ENCODE measurements around the gene SLC4A5. TPM values are rescaled to one million over a fixed set of nuclear protein-coding genes. Genes with fewer than 3 reads are reported as not detected.

The SLC4A5 gene
- total RNA-seq, 5 donors from 2014 or later (not counting 1 experiment from before 2014, with no cell fraction given): 10.1 to 19.3 (median 14.6) TPM

GRCh38 chr2:74226648-74227213 lies 116.5 kb downstream of the SLC4A5 start:
- CTCF ChIA-PET: interaction anchor here in 1 of 2 donors (1.1 kb wide), 1 partner anchor 16 kb away, joined by 6 read pairs; no protein-coding TSS in a partner anchor
- Mint-ChIP-seq H3K4me3 (no peak overlapping the region), H3K27ac (no peak overlapping the region), H3K27me3 (no peaks in the 10 kb centered on the region), H3K4me1 (no peaks in the 10 kb centered on the region), H3K9me3 (no peaks in the 10 kb centered on the region), H3K36me3 (peaks cover 11% of the 10 kb centered on the region)
- no peak overlapping the region for H3K4me3 ChIP-seq (ENCODE audit: control insufficient read depth in 1 of 2, extremely low read depth in 1 of 2, low read length in 1 of 2)
- H3K36me3 ChIP-seq (ENCODE audit: control insufficient read depth in 2 of 2, extremely low read depth in 1 of 2, insufficient read depth in 1 of 2, low read length in 1 of 2): peaks cover 0 to 3% of the 10 kb centered on the region in 2 donors
- DNase-seq: no peak
- H3K27ac ChIP-seq (ENCODE audit: low read length): no peak overlapping the region
- H3K9me3 ChIP-seq: no peaks in the 10 kb centered on the region
- 95% methylated on average over 16 of the region's 21 CpGs for WGBS (ENCODE audit: insufficient coverage)
- ATAC-seq (replicated peaks in 1 of 4): no peak
- peaks cover 0 to 8% of the 10 kb centered on the region in 2 experiments for H3K27me3 ChIP-seq (replicated peaks in 1 of 2; ENCODE audit: control insufficient read depth in 2 of 2, extremely low read depth in 1 of 2, insufficient read depth in 2 of 2, low read length in 1 of 2)
- H3K4me1 ChIP-seq (ENCODE audit: control insufficient read depth in 1 of 2, extremely low read depth in 1 of 2, insufficient read depth in 2 of 2, low read length in 2 of 2): no peaks in the 10 kb centered on the region
- POLR2A ChIA-PET: no interaction called here

GRCh38 chr2:74225698-74226459 lies 117.3 kb downstream of the SLC4A5 start:
- DNase-seq: no peak
- Histone ChIP-seq H3K4me1 (ENCODE audit: control insufficient read depth in 1 of 2, extremely low read depth in 1 of 2, insufficient read depth in 2 of 2, low read length in 2 of 2) (no peaks in the 10 kb centered on the region), H3K27me3 (replicated peaks in 1 of 2; ENCODE audit: control insufficient read depth in 2 of 2, extremely low read depth in 1 of 2, insufficient read depth in 2 of 2, low read length in 1 of 2) (no peaks in the 10 kb centered on the region), H3K4me3 (ENCODE audit: control insufficient read depth in 1 of 2, extremely low read depth in 1 of 2, low read length in 1 of 2) (no peak overlapping the region), H3K27ac (ENCODE audit: low read length) (no peak overlapping the region), H3K9me3 (no peaks in the 10 kb centered on the region), H3K36me3 (ENCODE audit: control insufficient read depth in 2 of 2, extremely low read depth in 1 of 2, insufficient read depth in 1 of 2, low read length in 1 of 2) (peaks cover 3% of the 10 kb centered on the region in 2 donors)
- H3K4me1 Mint-ChIP-seq: no peaks in the 10 kb centered on the region
- no peaks in the 10 kb centered on the region for H3K27me3 Mint-ChIP-seq
- H3K9me3 Mint-ChIP-seq: no peaks in the 10 kb centered on the region
- no CpG with 5 or more reads among the region's 4 CpGs for WGBS (ENCODE audit: insufficient coverage)
- H3K4me3 Mint-ChIP-seq: no peak overlapping the region
- peaks cover 14% of the 10 kb centered on the region for H3K36me3 Mint-ChIP-seq
- POLR2A ChIA-PET: no interaction called here
- CTCF ChIA-PET: interaction anchor here in 1 of 2 donors (1.1 kb wide), 1 partner anchor 15 kb away, joined by 6 read pairs; no protein-coding TSS in a partner anchor
- H3K27ac Mint-ChIP-seq: no peak overlapping the region
- ATAC-seq (replicated peaks in 1 of 4): no peak

GRCh38 chr2:74223941-74224770 lies 119.1 kb downstream of the SLC4A5 start:
- H3K9me3 ChIP-seq: no peaks in the 10 kb centered on the region
- H3K36me3 Mint-ChIP-seq: peaks cover 18% of the 10 kb centered on the region
- H3K9me3 Mint-ChIP-seq: no peaks in the 10 kb centered on the region
- no peak overlapping the region for H3K4me3 Mint-ChIP-seq
- no peaks in the 10 kb centered on the region for H3K27me3 ChIP-seq (replicated peaks in 1 of 2; ENCODE audit: control insufficient read depth in 2 of 2, extremely low read depth in 1 of 2, insufficient read depth in 2 of 2, low read length in 1 of 2)
- ATAC-seq (replicated peaks in 1 of 4) (no peak), DNase-seq (no peak)
- peaks cover 3 to 5% of the 10 kb centered on the region in 2 donors for H3K36me3 ChIP-seq (ENCODE audit: control insufficient read depth in 2 of 2, extremely low read depth in 1 of 2, insufficient read depth in 1 of 2, low read length in 1 of 2)
- POLR2A ChIA-PET: interaction anchor here in 1 of 2 donors (0.6 kb wide), 2 partner anchors 14 to 381 kb away, joined by 3 read pairs; no protein-coding TSS in a partner anchor
- H3K4me1 ChIP-seq (ENCODE audit: control insufficient read depth in 1 of 2, extremely low read depth in 1 of 2, insufficient read depth in 2 of 2, low read length in 2 of 2): no peaks in the 10 kb centered on the region
- H3K4me1 Mint-ChIP-seq: no peaks in the 10 kb centered on the region
- WGBS (ENCODE audit: insufficient coverage): 100% methylated on average over 4 of the region's 8 CpGs
- no peak overlapping the region for H3K27ac Mint-ChIP-seq
- CTCF ChIA-PET: no interaction called here
- H3K27me3 Mint-ChIP-seq: no peaks in the 10 kb centered on the region
- no peak overlapping the region for H3K27ac ChIP-seq (ENCODE audit: low read length)
- H3K4me3 ChIP-seq (ENCODE audit: control insufficient read depth in 1 of 2, extremely low read depth in 1 of 2, low read length in 1 of 2): no peak overlapping the region

GRCh38 chr2:74222300-74222650 lies 120.9 kb downstream of the SLC4A5 start:
- Mint-ChIP-seq H3K4me1 (no peaks in the 10 kb centered on the region), H3K27me3 (no peaks in the 10 kb centered on the region), H3K4me3 (no peak overlapping the region), H3K36me3 (peaks cover 14% of the 10 kb centered on the region), H3K9me3 (no peaks in the 10 kb centered on the region), H3K27ac (no peak overlapping the region)
- Histone ChIP-seq H3K36me3 (ENCODE audit: control insufficient read depth in 2 of 2, extremely low read depth in 1 of 2, insufficient read depth in 1 of 2, low read length in 1 of 2) (peaks cover 3 to 8% of the 10 kb centered on the region in 2 donors), H3K4me3 (ENCODE audit: control insufficient read depth in 1 of 2, extremely low read depth in 1 of 2, low read length in 1 of 2) (no peak overlapping the region), H3K27ac (ENCODE audit: low read length) (no peak overlapping the region), H3K27me3 (replicated peaks in 1 of 2; ENCODE audit: control insufficient read depth in 2 of 2, extremely low read depth in 1 of 2, insufficient read depth in 2 of 2, low read length in 1 of 2) (no peaks in the 10 kb centered on the region), H3K4me1 (ENCODE audit: control insufficient read depth in 1 of 2, extremely low read depth in 1 of 2, insufficient read depth in 2 of 2, low read length in 2 of 2) (no peaks in the 10 kb centered on the region), H3K9me3 (no peaks in the 10 kb centered on the region)
- ATAC-seq (replicated peaks in 1 of 4): no peak
- ChIA-PET POLR2A (no interaction called here), CTCF (no interaction called here)
- no peak for DNase-seq
- 100% methylated on average over 4 of the region's 6 CpGs for WGBS (ENCODE audit: insufficient coverage)

GRCh38 chr2:74221604-74222299 lies 121.5 kb downstream of the SLC4A5 start:
- ATAC-seq (replicated peaks in 1 of 4): no peak
- no peaks in the 10 kb centered on the region for H3K27me3 Mint-ChIP-seq
- no peak overlapping the region for H3K27ac ChIP-seq (ENCODE audit: low read length)
- H3K4me1 Mint-ChIP-seq: no peaks in the 10 kb centered on the region
- ChIA-PET CTCF (no interaction called here), POLR2A (no interaction called here)
- H3K9me3 Mint-ChIP-seq: no peaks in the 10 kb centered on the region
- peaks cover 14% of the 10 kb centered on the region for H3K36me3 Mint-ChIP-seq
- H3K4me3 ChIP-seq (ENCODE audit: control insufficient read depth in 1 of 2, extremely low read depth in 1 of 2, low read length in 1 of 2): no peak overlapping the region
- WGBS (ENCODE audit: insufficient coverage): 100% methylated on average over 1 of the region's 6 CpGs
- H3K36me3 ChIP-seq (ENCODE audit: control insufficient read depth in 2 of 2, extremely low read depth in 1 of 2, insufficient read depth in 1 of 2, low read length in 1 of 2): peaks cover 3 to 10% of the 10 kb centered on the region in 2 donors
- no peak for DNase-seq
- no peak overlapping the region for H3K27ac Mint-ChIP-seq
- H3K9me3 ChIP-seq: no peaks in the 10 kb centered on the region
- no peaks in the 10 kb centered on the region for H3K27me3 ChIP-seq (replicated peaks in 1 of 2; ENCODE audit: control insufficient read depth in 2 of 2, extremely low read depth in 1 of 2, insufficient read depth in 2 of 2, low read length in 1 of 2)
- no peak overlapping the region for H3K4me3 Mint-ChIP-seq
- H3K4me1 ChIP-seq (ENCODE audit: control insufficient read depth in 1 of 2, extremely low read depth in 1 of 2, insufficient read depth in 2 of 2, low read length in 2 of 2): no peaks in the 10 kb centered on the region

GRCh38 chr2:74221091-74221490 lies 122.1 kb downstream of the SLC4A5 start:
- Mint-ChIP-seq H3K36me3 (peaks cover 15% of the 10 kb centered on the region), H3K27me3 (no peaks in the 10 kb centered on the region), H3K9me3 (no peaks in the 10 kb centered on the region), H3K4me3 (no peak overlapping the region), H3K27ac (no peak overlapping the region), H3K4me1 (no peaks in the 10 kb centered on the region)
- Histone ChIP-seq H3K36me3 (ENCODE audit: control insufficient read depth in 2 of 2, extremely low read depth in 1 of 2, insufficient read depth in 1 of 2, low read length in 1 of 2) (peaks cover 3 to 12% of the 10 kb centered on the region in 2 donors), H3K4me1 (ENCODE audit: control insufficient read depth in 1 of 2, extremely low read depth in 1 of 2, insufficient read depth in 2 of 2, low read length in 2 of 2) (no peaks in the 10 kb centered on the region), H3K27me3 (replicated peaks in 1 of 2; ENCODE audit: control insufficient read depth in 2 of 2, extremely low read depth in 1 of 2, insufficient read depth in 2 of 2, low read length in 1 of 2) (no peaks in the 10 kb centered on the region), H3K4me3 (ENCODE audit: control insufficient read depth in 1 of 2, extremely low read depth in 1 of 2, low read length in 1 of 2) (no peak overlapping the region), H3K27ac (ENCODE audit: low read length) (no peak overlapping the region), H3K9me3 (no peaks in the 10 kb centered on the region)
- ChIA-PET POLR2A (no interaction called here), CTCF (interaction anchor here in 1 of 2 donors (0.7 kb wide), 1 partner anchor 46 kb away, joined by 4 read pairs; no protein-coding TSS in a partner anchor)
- no peak for ATAC-seq (replicated peaks in 1 of 4)
- no peak for DNase-seq
- no CpG with 5 or more reads among the region's 6 CpGs for WGBS (ENCODE audit: insufficient coverage)

Data from T-cell (primary cell).